ENCODE measurements around the gene ASAH2B. TPM values are rescaled to one million over a fixed set of nuclear protein-coding genes. Genes with fewer than 3 reads are reported as not detected.
"Not testable (repeated sequence)": the region's sequence is repeated elsewhere in the genome, so short reads cannot be mapped to it uniquely, and the experiment has no call there.

Gene ASAH2B
- total RNA-seq, 1 experiment from 2014 or later, result 8.6 TPM

GRCh38 chr10:50702997-50703396, 36.7 kb upstream of the ASAH2B start:
- H3K27me3 Mint-ChIP-seq (ENCODE audit: low read depth), result not testable (repeated sequence)
- no CpG with 5 or more reads among the region's 7 CpGs for WGBS (ENCODE audit: extremely low coverage, insufficient read length, low lambda C conversion rate)

GRCh38 chr10:50704436-50705079, 35.2 kb upstream of the ASAH2B start:
- not testable (repeated sequence) for H3K4ac ChIP-seq (ENCODE audit: low read depth, low read length); H3K9me3 ChIP-seq (ENCODE audit: control insufficient read depth, low read depth, low read length); H3K27me3 ChIP-seq (ENCODE audit: insufficient read depth, low read length); H3K4me1 Mint-ChIP-seq; H3K56ac ChIP-seq (ENCODE audit: insufficient read length, low read depth, low read length); H3K4me1 ChIP-seq (ENCODE audit: insufficient read depth, low read length); H3K14ac ChIP-seq (ENCODE audit: insufficient read depth, low read length); H3K4me2 ChIP-seq (ENCODE audit: insufficient read depth, insufficient read length, low read length); H3K18ac ChIP-seq (ENCODE audit: insufficient read length, low read depth, low read length); H2BK5ac ChIP-seq (ENCODE audit: insufficient read length, low read length); H3K9me3 Mint-ChIP-seq; H3K79me2 ChIP-seq (ENCODE audit: insufficient read depth, low read length); H3K79me1 ChIP-seq (ENCODE audit: insufficient read depth, low read depth, low read length, poor library complexity, severe bottlenecking); H2BK15ac ChIP-seq (ENCODE audit: low read depth, low read length); H3K23me2 ChIP-seq (ENCODE audit: insufficient read length, low read depth, low read length, poor library complexity, severe bottlenecking); H2BK20ac ChIP-seq (ENCODE audit: low read depth, low read length, poor library complexity, severe bottlenecking); H2BK12ac ChIP-seq (ENCODE audit: insufficient read length, low read depth, low read length); H2AK5ac ChIP-seq (ENCODE audit: insufficient read length, low read length); H4K8ac ChIP-seq (replicated peaks; ENCODE audit: insufficient read length, low read depth, low read length); DNase-seq; H3T11ph ChIP-seq (ENCODE audit: low read length); H4K5ac ChIP-seq (ENCODE audit: insufficient read length, low read depth, low read length); H3K27me3 Mint-ChIP-seq (ENCODE audit: low read depth); H3K9ac ChIP-seq (ENCODE audit: extremely low read depth, insufficient read length, low read length); H4K20me1 ChIP-seq (ENCODE audit: control insufficient read depth, insufficient read depth, insufficient read length); H3K4me3 Mint-ChIP-seq; H4K91ac ChIP-seq (ENCODE audit: insufficient read length, low read depth, low read length); H3K23ac ChIP-seq (ENCODE audit: insufficient read length, low read depth, low read length); H3K36me3 Mint-ChIP-seq (ENCODE audit: insufficient read depth in 1 of 3, low read depth in 3 of 3); H3K27ac ChIP-seq (ENCODE audit: insufficient read length, low read depth, low read length); H2AFZ ChIP-seq (ENCODE audit: low read length); H2BK120ac ChIP-seq (ENCODE audit: low read depth, low read length, poor library complexity, severe bottlenecking); H3K27ac Mint-ChIP-seq
- no CpG with 5 or more reads among the region's 5 CpGs for WGBS (ENCODE audit: extremely low coverage, insufficient read length, low lambda C conversion rate)

More at GRCh38 chr10:50702997-50703396, 36.7 kb upstream of the ASAH2B start:
- H2AFZ ChIP-seq (ENCODE audit: low read length); H3K79me1 ChIP-seq (ENCODE audit: insufficient read depth, low read depth, low read length, poor library complexity, severe bottlenecking); H3K79me2 ChIP-seq (ENCODE audit: insufficient read depth, low read length); H3K27ac ChIP-seq (ENCODE audit: insufficient read length, low read depth, low read length); H2BK120ac ChIP-seq (ENCODE audit: low read depth, low read length, poor library complexity, severe bottlenecking); H3K14ac ChIP-seq (ENCODE audit: insufficient read depth, low read length); H2BK15ac ChIP-seq (ENCODE audit: low read depth, low read length); H3K9me3 ChIP-seq (ENCODE audit: control insufficient read depth, low read depth, low read length); H3K23me2 ChIP-seq (ENCODE audit: insufficient read length, low read depth, low read length, poor library complexity, severe bottlenecking); H4K20me1 ChIP-seq (ENCODE audit: control insufficient read depth, insufficient read depth, insufficient read length); H2BK20ac ChIP-seq (ENCODE audit: low read depth, low read length, poor library complexity, severe bottlenecking); H2BK12ac ChIP-seq (ENCODE audit: insufficient read length, low read depth, low read length); DNase-seq; H3K56ac ChIP-seq (ENCODE audit: insufficient read length, low read depth, low read length); H3K4me3 Mint-ChIP-seq; H3T11ph ChIP-seq (ENCODE audit: low read length); H3K9ac ChIP-seq (ENCODE audit: extremely low read depth, insufficient read length, low read length); H3K9me3 Mint-ChIP-seq; H3K4me1 Mint-ChIP-seq; H3K4ac ChIP-seq (ENCODE audit: low read depth, low read length); H4K8ac ChIP-seq (replicated peaks; ENCODE audit: insufficient read length, low read depth, low read length); H3K36me3 Mint-ChIP-seq (ENCODE audit: insufficient read depth in 1 of 3, low read depth in 3 of 3); H2AK5ac ChIP-seq (ENCODE audit: insufficient read length, low read length); H3K27ac Mint-ChIP-seq; H2BK5ac ChIP-seq (ENCODE audit: insufficient read length, low read length); H3K23ac ChIP-seq (ENCODE audit: insufficient read length, low read depth, low read length); H3K18ac ChIP-seq (ENCODE audit: insufficient read length, low read depth, low read length); H4K5ac ChIP-seq (ENCODE audit: insufficient read length, low read depth, low read length); H3K4me2 ChIP-seq (ENCODE audit: insufficient read depth, insufficient read length, low read length); H3K27me3 ChIP-seq (ENCODE audit: insufficient read depth, low read length); H3K4me1 ChIP-seq (ENCODE audit: insufficient read depth, low read length); H4K91ac ChIP-seq (ENCODE audit: insufficient read length, low read depth, low read length): not testable (repeated sequence)

Data from H9 (cell line).